Measurements from ENCODE around the gene GRID1. TPM values are rescaled to one million over a fixed set of nuclear protein-coding genes. Genes with fewer than 3 reads are reported as not detected.

The GRID1 gene
- total RNA-seq, 1 donor: under 0.01 TPM

- no peak for DNase-seq (ENCODE audit: low read depth in 2 of 3, low spot score in 2 of 3)
Observed at GRCh38 chr10:86371116-86371515, 4.5 kb upstream of the GRID1 start.

- DNase-seq (ENCODE audit: low read depth in 2 of 3, low spot score in 2 of 3): no peak
Observed at GRCh38 chr10:86370006-86370585, 3.5 kb upstream of the GRID1 start.

- no peak for DNase-seq (ENCODE audit: low read depth in 2 of 3, low spot score in 2 of 3)
Observed at GRCh38 chr10:86368987-86369386, 2.4 kb upstream of the GRID1 start.

- DNase-seq (ENCODE audit: low read depth in 2 of 3, low spot score in 2 of 3): no peak
Observed at GRCh38 chr10:86368046-86368445, 1.5 kb upstream of the GRID1 start.

GRCh38 chr10:86367152-86367951, 757 bp upstream of the GRID1 start:
- no peak for DNase-seq (ENCODE audit: low read depth in 2 of 3, low spot score in 2 of 3)

GRCh38 chr10:86366902-86367151, 232 bp upstream of the GRID1 start:
- DNase-seq (ENCODE audit: low read depth in 2 of 3, low spot score in 2 of 3): peak in 1 of 3 donors; percentile 32

- DNase-seq (ENCODE audit: low read depth in 2 of 3, low spot score in 2 of 3): peak in 1 of 3 donors; percentile 20
Observed at GRCh38 chr10:86365346-86366032, 1.1 kb downstream of the GRID1 start.

- peak in 1 of 3 donors; percentile 25 for DNase-seq (ENCODE audit: low read depth in 2 of 3, low spot score in 2 of 3)
Observed at GRCh38 chr10:86364491-86365345, 1.9 kb downstream of the GRID1 start.

GRCh38 chr10:86363833-86364490, 2.6 kb downstream of the GRID1 start:
- DNase-seq (ENCODE audit: low read depth in 2 of 3, low spot score in 2 of 3): peak in 1 of 3 donors; percentile 58

- peak in 2 of 3 donors; percentile 29 to 35 for DNase-seq (ENCODE audit: low read depth in 2 of 3, low spot score in 2 of 3)
Observed at GRCh38 chr10:86363184-86363832, 3.3 kb downstream of the GRID1 start.

- DNase-seq (ENCODE audit: low read depth in 2 of 3, low spot score in 2 of 3): no peak
Observed at GRCh38 chr10:86362586-86363183, 3.9 kb downstream of the GRID1 start.

- no peak for DNase-seq (ENCODE audit: low read depth in 2 of 3, low spot score in 2 of 3)
Observed at GRCh38 chr10:86362129-86362527, 4.5 kb downstream of the GRID1 start.

GRCh38 chr10:86361156-86362128, 5.2 kb downstream of the GRID1 start:
- DNase-seq (ENCODE audit: low read depth in 2 of 3, low spot score in 2 of 3): no peak

GRCh38 chr10:86360657-86361056, 5.9 kb downstream of the GRID1 start:
- DNase-seq (ENCODE audit: low read depth in 2 of 3, low spot score in 2 of 3): no peak

- DNase-seq (ENCODE audit: low read depth in 2 of 3, low spot score in 2 of 3): no peak
Observed at GRCh38 chr10:86359954-86360353, 6.6 kb downstream of the GRID1 start.

GRCh38 chr10:86359111-86359510, 7.5 kb downstream of the GRID1 start:
- DNase-seq (ENCODE audit: low read depth in 2 of 3, low spot score in 2 of 3): no peak

GRCh38 chr10:86357676-86358075, 8.9 kb downstream of the GRID1 start:
- no peak for DNase-seq (ENCODE audit: low read depth in 2 of 3, low spot score in 2 of 3)

GRCh38 chr10:86357041-86357440, 9.6 kb downstream of the GRID1 start:
- DNase-seq (ENCODE audit: low read depth in 2 of 3, low spot score in 2 of 3): no peak

Measured in hematopoietic multipotent progenitor cell (in vitro differentiated cells).